DMS53 (cell line): Measurements from ENCODE around the gene GNS.
"Not testable (repeated sequence)": the region's sequence is repeated elsewhere in the genome, so short reads cannot be mapped to it uniquely, and the experiment has no call there.

Source experiments
- DNase-seq: peaks from one replicate; lab custom pipeline; 2025; lab: John Stamatoyannopoulos, UW

Gene GNS

DNA sequence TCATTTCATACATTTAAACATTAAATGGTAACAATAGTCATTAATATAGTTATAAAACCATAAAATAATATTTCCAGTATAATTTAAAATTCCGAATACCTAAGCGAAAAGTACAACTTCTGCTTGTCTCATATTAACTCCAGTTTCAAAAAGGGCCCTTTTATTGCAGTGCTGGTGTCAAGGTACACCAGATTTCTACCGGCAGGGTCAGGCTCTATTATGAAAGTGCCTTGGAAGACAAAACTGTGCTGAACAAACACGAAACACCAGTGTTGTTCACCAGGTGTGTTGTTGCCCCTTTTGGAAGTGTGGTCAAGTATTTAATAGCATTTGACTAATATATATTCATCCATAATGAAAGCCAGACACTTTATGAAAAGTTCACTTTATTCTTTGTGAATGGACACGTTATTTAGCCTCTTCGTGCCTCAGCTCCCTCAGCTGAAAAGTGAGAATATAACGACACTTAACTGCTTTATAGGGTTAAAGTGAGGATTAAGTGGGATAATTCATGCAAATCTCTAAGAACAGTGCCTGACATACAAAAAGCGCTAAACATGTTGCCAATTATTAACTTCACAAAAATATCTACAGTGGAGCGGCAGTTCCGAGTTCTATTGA, 20.3 kb upstream of the GNS start:
- DNase-seq, result peak; percentile 43

DNA sequence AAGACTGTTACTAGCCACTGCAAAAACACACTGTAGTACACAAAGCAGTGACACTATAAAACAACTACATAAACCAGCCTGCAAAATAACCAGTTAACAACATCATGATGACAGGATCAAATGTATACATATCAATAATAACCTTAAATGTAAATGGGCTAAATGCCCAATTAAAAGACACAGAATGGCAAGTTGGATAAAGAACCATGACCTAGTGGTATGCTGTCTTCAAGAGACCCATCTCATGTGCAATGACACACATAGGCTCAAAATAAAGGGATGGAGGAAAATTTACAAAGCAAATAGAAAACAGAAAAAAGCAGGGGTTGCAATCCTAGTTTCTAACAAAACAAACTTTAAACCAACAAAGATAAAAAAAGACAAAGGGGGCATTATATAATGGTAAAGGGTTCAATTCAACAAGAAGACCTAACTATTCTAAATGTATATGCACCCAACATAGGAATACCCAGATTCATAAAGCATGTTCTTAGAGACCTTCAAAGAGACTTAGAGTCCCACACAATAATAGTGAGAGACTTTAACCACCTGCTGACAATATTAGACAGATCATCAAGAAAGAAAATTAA, 16.0 kb upstream of the GNS start:
- not testable (repeated sequence) for DNase-seq

DNA sequence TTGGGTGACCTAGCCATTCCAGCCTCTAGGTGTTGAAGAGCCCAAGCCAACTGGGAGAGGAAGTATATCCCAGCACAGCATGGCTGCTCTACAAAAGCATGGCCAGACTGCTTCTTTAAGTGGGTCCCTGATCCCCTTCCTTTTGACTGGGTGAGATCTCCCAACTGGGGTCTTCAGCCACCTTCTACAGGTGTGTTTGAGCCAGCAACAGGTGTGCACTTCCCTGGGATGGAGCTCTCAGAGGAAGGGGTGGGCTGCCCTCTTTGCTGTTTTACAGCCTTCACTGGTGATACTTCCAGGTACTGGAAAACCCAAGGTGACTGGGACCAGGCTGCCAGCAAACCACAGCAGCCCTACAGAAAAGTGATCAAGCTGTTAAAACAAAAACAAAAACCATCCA, 14.2 kb upstream of the GNS start:
- no peak for DNase-seq

DNA sequence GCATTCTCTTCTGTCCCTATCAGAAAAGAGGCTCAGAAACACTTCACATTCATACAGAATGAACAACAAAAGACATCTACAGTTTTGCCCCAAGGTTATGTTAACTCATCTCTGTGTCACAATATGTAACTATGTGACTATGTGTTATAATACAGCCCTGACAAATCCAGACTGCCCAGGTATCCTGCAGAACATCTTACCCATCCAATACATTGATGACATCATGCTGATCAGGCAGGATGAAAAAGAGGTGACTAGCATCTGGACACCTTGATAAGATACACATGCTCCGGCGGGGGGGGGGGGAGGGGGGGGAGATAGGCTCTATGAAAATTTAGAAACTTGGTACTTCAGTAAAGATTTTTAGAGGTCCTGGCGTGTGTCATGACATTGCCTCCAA, 8.3 kb upstream of the GNS start:
- no peak for DNase-seq

DNA sequence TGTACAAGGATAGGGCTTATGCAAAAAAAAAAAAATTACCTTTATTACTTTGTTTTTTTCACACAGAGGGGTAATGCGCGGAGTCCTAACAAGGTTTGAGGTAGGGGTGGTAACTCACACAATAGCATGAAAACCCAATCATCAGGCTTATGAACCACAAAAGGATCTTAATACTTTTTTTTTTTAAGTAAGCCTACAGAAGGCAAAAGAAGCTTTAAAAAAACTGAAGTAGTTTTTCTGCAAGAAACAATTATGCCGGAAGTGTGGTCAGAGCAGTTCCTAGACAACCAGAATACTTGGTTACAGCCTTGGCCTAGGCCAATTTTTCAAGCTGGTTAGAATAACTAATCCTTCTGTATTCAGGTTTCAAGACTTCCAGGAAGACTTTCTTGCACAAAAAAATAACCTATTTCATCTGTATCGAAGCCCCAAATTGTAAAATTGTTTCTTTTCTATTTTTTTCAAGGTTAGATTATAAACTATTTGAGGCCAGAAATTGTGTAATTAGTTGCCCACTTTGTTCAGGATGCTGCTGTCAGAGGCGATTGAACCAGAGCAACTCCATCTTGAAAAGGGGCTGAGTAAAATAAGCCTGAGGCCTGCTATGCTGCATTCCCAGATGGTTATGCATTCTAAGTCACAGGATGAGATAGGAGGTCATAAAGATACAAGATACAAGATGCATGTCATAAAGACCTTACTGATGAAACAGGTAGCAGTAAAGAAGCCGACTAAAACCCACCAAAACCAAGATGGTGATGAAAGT, 1.8 kb upstream of the GNS start:
- DNase-seq, result no peak

DNA sequence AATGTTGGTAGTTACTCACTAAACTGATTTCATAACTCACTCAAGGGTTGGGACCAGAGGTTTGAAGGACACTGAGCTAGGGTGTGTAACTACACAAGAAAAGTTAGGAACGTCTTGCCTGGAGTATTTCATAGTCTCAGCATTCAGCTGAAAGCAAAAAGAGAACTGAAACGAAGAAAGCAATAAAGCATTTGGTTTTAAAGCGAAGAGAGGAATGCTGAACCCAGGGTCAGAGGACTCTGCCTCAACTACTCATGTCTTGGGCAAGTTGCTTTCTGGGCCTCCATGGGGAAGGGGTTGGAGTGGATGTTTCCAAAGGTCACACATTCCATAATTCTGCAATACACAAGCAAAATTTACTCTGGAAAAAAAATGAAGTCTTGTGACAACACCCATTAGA, 1.4 kb downstream of the GNS start:
- DNase-seq, result no peak

DNA sequence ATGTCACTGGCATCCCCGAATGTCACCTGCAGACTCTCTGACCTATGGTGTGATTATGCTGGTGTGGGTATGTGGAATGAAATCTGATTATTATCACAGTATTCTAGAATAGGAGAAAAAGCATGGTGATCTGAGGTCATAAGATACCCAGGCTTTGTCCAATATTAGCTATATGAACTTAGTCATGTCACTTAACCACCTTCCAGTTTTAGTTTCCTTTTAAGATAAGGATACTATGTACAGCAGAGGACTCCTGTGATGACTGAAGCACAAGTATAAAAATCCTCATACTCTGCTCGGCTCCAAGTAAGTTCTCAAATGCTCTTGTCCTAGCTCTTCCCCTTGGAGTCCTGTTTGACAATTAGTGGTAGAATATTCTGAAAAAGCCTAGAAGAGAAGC, 2.8 kb downstream of the GNS start:
- DNase-seq, result no peak

DNA sequence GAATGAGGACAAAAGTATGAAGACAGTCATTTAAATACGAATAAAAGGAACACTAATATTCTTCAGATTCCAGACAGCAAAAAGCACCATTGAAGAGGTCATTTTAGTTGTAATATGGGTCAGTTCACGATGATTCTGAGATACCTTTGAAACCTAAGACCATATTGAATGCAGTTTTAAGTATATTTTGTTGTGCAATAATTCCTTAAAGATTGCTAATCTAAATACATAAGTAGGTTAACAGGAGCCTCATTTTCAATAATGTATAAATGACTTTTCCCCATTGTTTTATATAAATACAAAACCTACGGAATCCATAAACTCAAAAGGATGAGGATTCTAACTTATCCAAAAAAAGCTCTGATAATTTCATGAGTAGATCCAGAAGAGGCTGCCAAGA, 5.8 kb downstream of the GNS start:
- DNase-seq, result no peak

DNA sequence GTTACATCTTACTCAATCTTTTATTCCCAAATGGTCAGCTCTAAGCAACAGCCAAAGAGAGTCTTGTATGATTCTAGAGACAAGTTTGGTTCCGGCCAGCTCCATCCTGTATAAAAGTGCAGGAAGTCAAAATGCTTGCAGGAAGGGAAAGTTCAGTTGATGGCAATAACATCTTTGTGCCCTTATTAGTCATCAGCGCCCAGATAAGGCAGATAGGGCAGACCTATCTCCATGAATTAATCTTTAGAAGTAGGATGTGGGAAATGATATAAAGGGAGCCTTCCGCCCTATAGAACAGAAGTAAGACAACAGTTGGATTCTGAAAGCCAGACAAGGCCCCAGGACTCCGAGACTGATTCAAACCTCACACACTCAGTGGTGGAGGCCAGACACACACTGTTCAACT, 6.4 kb downstream of the GNS start:
- DNase-seq, result no peak

DNA sequence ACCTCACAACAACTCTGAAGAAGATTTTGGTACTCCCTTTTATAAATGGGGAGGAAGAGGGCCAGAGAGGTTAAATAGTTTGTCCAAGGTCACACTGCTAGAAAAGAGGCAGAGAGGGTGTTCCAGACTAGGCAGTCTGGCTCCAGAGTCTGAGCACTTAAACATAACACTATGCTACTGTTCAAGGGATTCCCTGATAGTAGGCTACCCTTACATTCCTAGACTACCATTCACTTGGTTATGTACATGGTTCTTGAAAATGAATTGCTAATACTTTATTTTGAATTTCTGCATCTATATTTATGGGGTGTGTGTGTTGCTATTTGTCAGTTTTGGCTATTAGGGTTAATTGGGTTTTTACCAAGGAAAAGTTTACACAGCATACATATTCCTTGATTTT, 7.2 kb downstream of the GNS start:
- DNase-seq, result no peak

DNA sequence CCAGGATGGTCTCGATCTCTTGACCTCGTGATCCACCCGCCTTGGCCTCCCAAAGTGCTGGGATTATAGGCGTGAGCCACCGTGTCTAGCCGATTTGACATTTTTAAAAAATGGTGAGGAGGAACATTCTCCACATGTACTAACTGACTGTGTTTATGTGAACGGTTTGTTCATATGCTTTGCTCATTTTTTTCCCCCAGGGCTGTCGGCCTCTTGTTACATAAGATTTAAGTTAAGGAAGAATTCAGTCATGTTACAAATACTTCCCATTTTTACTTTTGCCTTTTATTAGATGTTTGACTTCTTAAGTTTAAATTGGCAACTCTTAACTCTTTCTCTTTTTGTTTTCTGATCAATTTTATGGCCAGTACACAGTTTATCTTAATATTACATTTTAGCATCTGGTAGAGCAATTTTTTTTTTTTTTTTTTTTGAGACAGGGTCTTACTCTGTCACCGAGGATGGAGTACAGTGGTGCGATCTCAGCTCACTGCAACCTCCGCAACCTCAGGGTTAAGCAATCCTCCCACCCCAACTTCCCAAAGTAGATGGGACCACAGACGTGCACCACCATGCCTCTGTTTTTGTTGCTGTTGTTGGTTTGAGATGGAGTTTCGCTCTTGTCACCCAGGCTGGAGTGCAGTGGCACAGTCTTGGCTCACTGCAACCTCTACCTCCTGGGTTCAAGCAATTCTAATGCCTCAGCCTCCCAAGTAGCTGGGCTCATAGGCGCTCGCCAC, 9.6 kb downstream of the GNS start:
- DNase-seq, result no peak

DNA sequence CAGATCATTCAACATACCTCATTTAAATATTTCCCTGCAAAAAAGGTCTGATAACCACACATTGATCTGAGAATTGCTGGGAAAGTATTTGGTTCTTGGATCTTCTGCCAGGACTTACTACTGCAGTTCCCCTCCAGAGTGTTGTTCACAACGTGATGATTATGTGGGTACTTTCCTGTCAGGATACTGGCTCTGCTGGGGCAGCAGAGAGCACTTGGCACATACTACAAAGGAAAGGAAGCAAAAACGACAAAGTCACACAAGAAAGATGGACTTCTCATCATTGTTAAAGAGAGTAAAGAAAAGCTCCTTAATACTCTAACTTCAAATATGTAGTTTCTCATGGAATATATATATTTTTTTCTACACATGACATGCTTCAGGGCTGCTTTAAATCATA, 11.5 kb downstream of the GNS start:
- peak; percentile 43 for DNase-seq

DNA sequence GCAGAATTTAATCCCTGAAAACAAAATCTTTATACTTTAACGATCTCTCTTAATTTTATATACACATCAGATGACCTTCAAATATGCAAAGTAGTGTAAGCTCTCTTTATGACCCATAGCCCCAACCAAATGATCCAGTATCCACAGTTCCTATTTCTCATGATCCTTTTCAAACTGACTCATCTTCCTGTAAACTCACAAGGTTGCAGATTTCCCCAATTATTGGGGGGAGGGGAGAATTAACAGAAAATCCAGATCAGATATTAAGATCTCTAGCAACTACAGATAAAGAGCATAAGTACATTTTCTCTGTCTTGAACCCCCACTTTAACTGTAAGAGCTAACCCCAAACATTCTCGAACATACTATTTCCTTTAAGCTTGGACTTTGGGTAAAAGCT, 12.5 kb downstream of the GNS start:
- DNase-seq, result peak; percentile 61

DNA sequence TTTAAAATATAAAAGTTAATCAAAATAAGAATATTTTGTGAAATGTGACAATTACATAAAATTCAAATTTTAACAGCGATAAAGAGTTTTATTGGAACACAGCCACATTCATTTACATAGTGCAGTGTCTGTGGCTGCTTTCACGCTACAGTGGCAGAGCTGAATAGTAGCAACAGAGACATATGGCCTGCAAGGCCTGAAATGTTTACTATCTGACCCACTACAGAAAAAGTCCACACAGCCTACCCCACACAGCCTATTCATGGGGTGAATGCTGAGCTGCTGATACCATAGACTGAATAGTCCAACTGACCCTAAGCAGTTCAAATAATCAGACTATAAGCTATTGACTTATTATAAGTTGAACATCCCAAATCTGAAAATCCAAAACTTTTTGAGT, 13.2 kb downstream of the GNS start:
- DNase-seq, result peak; percentile 93

DNA sequence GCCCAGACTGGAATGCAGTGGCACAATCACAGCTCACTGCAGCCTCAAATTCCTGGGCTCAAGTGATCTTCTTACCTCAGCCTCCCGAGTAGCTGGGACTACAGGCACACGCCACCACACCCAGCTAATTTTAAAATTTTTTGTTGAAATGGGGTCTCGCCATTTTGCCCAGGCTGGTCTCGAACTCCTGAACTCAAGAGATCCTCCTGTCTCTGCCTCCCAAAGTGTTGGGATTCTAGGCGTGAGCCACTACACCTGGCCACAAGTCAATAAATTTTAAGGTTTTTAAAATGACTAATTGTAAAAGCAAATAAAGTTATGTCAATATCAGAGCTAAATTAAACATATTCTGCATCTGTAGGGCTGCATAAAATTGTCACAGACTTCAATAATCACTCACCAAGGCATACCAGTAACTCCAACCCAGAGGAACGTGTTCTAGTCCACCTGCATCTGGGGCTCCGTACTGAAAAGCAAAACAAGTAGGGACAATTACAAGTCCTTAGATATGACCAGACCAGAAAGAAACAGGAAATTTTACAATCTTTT, 13.9 kb downstream of the GNS start:
- DNase-seq, result peak; percentile 78

DNA sequence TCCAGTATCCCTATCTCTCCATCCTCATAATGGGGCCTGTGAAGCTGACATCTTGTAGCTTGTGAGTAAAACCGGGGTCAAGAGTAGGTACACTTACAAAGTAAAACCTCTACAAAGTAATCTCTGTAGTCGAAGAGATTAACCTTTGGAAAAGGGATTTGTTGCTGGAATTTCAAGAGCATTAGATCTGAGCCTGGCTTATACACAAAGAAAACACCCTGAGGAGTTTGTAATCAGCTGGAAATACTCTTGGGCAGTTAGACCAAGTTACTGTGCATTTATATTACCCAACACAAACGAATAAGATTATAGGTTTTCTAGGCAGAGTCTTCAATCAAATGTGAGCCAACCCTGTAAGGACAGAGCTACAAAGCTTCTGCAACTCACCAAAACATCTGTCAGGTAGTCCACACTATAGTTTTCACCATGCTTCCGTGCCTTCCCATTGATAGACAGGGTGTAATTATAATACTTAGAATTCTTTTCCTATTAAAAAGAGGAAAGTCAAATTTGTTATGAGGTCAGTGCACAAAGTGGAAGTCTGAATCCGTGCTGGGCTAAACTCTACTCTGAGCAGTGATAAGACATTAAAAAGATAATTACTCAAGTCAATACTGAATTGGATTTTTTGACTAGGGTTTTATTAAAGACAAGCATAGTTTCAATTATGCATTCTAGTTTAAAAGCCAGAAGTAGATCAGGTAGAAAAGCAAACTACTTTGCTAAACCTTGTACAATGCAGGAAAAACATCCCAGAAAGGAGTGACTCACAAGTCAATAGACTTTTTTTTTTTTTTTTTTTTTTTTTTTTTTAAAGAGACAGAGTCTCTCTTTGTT, 14.6 kb downstream of the GNS start:
- peak; percentile 80 for DNase-seq

DNA sequence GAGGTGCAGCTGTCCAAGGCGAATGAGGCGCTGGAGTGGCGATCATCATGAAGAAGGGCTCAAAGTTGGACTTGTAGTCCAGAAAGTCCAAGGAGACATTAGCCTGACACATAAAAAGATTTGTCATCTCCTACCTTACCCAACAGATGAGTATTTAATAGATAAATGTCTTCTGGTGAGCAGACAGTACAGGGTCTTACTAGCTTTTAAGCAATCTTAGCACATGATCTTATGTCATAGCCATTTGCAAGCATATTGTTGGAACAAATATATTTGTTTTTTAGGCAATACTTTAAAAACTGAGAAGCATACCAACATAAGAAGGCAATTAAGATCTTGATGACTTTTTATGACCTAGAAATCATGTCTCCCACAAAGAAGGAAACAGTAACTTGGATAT, 16.0 kb downstream of the GNS start:
- no peak for DNase-seq

DNA sequence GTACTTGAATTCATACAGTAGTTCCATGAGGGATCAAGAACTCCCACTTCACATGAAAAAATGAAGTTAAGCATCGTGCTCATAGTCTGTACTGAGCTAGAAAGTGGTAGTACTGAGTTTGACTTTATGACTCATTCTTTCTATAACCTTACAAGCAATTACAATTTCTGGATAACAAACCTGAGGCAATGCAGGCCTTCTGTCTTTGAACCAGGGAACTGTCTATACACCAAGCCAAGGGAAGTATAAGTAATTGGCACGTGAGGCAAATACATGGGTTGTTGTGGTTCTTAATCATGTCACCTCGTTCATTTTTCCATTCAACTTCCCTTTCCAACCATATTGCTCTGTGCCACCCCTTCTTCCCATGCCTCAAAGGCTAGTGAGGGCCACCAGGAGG, 16.8 kb downstream of the GNS start:
- DNase-seq, result no peak

DNA sequence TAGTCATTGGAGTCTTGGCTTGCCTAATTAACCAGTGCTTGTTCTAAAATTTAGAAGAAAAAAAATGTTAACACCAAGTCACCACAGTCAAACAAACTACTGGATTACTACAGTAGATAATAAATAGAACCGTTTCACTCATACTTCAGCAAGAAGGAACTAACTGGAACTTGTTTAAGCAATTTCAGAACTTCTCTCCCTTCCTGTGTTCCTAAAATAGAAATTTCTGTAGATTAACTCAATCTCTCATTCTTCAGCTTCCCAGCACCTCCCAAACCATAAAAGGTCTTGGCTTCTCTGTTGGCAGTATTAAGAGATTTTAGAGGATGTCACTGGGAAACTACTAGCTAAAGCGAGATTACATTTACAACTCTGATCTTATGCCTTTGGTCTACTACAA, 18.6 kb downstream of the GNS start:
- no peak for DNase-seq

DNA sequence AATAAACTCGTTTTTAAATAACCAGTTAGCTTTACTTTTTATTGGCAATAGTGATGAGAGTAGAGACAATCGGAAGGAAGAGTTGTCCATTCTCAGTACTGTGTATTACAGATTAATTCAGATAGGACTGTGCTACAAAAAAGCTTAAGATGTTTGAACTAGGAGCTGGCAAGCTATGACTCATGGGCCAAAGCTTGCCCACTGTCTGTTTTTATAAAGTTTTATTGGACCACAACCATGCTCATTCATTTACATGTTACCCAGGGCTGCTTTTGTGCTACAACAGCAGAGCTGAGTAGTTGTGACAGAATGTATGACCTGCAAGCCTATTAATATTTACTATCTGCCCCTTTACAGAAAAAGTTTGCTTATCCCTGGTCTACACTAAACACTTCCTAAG, 19.4 kb downstream of the GNS start:
- DNase-seq, result peak; percentile 48

DNA sequence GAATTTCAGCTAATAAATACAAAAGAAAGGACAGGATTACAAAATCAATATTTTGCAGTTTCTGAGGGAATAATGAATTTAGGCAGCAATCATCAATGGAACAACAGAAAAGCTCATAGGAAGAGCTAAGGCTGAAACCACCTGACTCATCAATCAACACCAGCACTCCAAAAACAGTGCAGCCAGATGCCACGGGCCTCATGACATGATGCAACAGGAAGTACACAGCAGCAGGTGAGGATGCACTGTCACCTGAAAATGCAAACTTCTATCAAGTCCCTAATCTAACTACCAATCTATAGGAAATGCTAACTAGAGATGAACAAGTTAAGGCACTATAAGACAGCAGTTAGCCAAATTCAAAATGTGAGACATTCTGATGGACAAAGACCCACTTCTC, 21.7 kb downstream of the GNS start:
- peak; percentile 97 for DNase-seq

DNA sequence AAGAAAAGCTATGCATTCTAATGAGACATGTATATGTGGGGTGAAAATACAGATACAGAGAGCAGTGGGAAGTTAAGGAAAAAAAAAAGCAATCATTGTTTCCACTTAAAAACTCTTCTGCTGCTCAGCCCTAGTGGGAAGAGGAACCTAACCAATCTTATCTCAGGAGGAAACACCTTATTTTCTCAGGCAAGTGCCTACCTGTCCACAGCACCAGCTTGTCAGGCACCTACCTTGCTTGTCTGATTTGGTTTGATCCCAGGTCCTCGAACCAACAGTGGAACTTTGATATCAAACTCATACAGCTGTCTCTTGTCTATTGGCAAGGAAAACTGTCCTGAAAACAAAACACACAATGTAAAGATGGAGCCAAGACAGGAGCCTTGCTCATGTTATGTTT, 22.4 kb downstream of the GNS start:
- DNase-seq, result no peak
